ENCODE measurements around the gene NUP205. TPM values are rescaled to one million over a fixed set of nuclear protein-coding genes. Genes with fewer than 3 reads are reported as not detected.
A peak's percentile ranks its signal among the peaks of the same experiment; 100 is the strongest.

Gene NUP205
- total RNA-seq, 2 experiments from 2014 or later, result 140 to 145 TPM

DNA sequence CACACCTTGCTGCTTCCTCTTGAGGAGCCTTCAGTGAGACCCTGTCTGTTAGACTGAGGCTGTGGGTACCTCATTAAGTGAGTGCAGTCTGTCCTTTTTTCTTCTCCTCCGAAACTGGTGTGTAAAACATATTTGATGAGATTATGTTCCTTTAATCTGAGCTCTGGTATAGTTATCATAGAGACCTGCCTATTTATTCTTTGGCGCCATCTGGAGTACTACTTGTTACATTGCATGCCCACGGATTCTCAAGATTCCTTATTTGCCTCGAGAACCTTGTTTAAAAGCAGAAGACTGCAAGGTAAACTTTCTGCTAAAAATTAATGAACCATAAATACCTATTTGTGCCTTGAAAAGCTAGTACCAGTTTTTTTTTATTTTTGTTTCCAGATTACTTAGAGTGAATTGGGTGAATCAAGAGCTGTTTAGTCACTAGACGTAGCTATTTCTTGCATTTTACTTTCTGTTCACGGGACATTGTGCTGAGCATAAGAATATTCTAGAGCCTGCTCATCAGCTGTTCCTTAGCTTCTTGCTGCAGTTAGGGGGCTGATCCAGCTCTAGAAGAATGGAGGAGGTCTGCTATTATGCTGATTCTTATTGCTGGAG is 87.7 kb downstream of the NUP205 start:
- DNase-seq (peak; percentile 24), ATAC-seq (peak; percentile 80)
- CTCF ChIA-PET, result interaction anchor here (0.7 to 4.2 kb wide), 38 partner anchors 8 to 394 kb away, joined by 3 to 38 read pairs (median 4); partner anchors contain the start of gene STMP1
- no peaks in the 10 kb centered on the region for H3K9me3 Mint-ChIP-seq
- POLR2A ChIA-PET, result no interaction called here
- no peaks in the 10 kb centered on the region for H3K27me3 Mint-ChIP-seq
- no peak overlapping the region for H3K4me3 Mint-ChIP-seq
- H3K36me3 Mint-ChIP-seq (ENCODE audit: low read depth), result peaks cover 37% of the 10 kb centered on the region
- no peaks in the 10 kb centered on the region for H3K4me1 Mint-ChIP-seq (ENCODE audit: low read depth)
- TF ChIP-seq, protein P1, sequence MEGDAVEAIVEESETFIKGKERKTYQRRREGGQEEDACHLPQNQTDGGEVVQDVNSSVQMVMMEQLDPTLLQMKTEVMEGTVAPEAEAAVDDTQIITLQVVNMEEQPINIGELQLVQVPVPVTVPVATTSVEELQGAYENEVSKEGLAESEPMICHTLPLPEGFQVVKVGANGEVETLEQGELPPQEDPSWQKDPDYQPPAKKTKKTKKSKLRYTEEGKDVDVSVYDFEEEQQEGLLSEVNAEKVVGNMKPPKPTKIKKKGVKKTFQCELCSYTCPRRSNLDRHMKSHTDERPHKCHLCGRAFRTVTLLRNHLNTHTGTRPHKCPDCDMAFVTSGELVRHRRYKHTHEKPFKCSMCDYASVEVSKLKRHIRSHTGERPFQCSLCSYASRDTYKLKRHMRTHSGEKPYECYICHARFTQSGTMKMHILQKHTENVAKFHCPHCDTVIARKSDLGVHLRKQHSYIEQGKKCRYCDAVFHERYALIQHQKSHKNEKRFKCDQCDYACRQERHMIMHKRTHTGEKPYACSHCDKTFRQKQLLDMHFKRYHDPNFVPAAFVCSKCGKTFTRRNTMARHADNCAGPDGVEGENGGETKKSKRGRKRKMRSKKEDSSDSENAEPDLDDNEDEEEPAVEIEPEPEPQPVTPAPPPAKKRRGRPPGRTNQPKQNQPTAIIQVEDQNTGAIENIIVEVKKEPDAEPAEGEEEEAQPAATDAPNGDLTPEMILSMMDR (IDR thresholded peaks at IDR 0.05), result peak; percentile 77
- H3K27ac Mint-ChIP-seq, result no peak overlapping the region
- intact Hi-C loops (cut with micrococcal nuclease), result loop anchor here (1.0 to 10.0 kb wide), 2 partner anchors 131 to 364 kb away; partner anchors contain the start of gene CNOT4

DNA sequence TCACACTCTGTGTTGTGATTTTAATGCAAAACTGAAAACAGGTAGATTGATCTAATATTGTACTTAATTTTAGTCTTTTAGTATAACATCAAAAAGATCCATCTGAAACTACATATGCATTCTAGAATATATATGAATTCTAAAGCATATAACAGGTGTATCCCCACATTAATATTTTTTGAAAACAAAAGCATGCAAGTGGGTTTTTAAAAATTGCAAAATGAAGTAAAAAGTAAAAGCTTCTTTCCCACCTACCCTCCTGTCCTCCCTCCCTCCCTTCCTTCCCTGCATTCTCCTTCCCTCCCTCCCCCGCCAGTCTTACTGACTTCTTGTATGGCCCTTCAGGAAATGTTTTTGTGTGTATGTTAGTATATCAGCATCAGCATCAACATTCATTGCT is 90.0 kb downstream of the NUP205 start:
- no peak overlapping the region for H3K4me3 Mint-ChIP-seq
- H3K27ac Mint-ChIP-seq, result no peak overlapping the region

DNA sequence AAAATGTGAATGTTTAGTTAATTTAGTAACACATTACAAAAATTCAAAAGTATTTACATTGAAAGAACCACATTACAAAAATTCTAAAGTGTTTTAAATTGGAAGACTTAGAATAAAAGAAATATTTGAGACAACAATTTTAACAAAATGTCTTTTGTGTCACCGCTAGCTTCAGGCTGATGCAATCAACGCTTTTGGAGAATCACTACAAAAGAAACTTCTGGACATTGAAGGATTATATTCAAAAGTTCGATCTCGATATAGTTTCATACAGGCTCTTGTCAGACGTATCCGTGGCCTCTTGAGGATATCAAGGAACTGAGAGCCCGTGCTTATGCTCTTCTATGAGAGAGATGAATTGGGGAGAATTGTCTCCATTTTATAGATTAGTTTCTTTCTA is 90.5 kb downstream of the NUP205 start:
- DNase-seq (no peak), ATAC-seq (no peak)
- TF ChIP-seq, protein P1 (IDR thresholded peaks at IDR 0.05), result no peak
- Mint-ChIP-seq H3K36me3 (ENCODE audit: low read depth) (peaks cover 23% of the 10 kb centered on the region), H3K4me1 (ENCODE audit: low read depth) (no peaks in the 10 kb centered on the region), H3K27ac (no peak overlapping the region), H3K4me3 (no peak overlapping the region), H3K9me3 (no peaks in the 10 kb centered on the region), H3K27me3 (no peaks in the 10 kb centered on the region)
- ChIA-PET CTCF (no interaction called here), POLR2A (no interaction called here)
- intact Hi-C loops (cut with micrococcal nuclease), result loop anchor here (10.0 kb wide), 1 partner anchor 133 kb away; the partner anchor contains the start of gene CNOT4

More for the DNA sequence above, 90.0 kb downstream of the NUP205 start:
- no peaks in the 10 kb centered on the region for H3K4me1 Mint-ChIP-seq (ENCODE audit: low read depth)
- intact Hi-C loops (cut with micrococcal nuclease), result loop anchor here (10.0 kb wide), 1 partner anchor 133 kb away; the partner anchor contains the start of gene CNOT4
- DNase-seq, result no peak
- TF ChIP-seq, protein P1 (IDR thresholded peaks at IDR 0.05), result no peak
- ATAC-seq, result no peak
- H3K27me3 Mint-ChIP-seq, result no peaks in the 10 kb centered on the region
- CTCF ChIA-PET, result no interaction called here
- H3K9me3 Mint-ChIP-seq, result no peaks in the 10 kb centered on the region
- H3K36me3 Mint-ChIP-seq (ENCODE audit: low read depth), result peaks cover 26% of the 10 kb centered on the region
- POLR2A ChIA-PET, result no interaction called here

DNA sequence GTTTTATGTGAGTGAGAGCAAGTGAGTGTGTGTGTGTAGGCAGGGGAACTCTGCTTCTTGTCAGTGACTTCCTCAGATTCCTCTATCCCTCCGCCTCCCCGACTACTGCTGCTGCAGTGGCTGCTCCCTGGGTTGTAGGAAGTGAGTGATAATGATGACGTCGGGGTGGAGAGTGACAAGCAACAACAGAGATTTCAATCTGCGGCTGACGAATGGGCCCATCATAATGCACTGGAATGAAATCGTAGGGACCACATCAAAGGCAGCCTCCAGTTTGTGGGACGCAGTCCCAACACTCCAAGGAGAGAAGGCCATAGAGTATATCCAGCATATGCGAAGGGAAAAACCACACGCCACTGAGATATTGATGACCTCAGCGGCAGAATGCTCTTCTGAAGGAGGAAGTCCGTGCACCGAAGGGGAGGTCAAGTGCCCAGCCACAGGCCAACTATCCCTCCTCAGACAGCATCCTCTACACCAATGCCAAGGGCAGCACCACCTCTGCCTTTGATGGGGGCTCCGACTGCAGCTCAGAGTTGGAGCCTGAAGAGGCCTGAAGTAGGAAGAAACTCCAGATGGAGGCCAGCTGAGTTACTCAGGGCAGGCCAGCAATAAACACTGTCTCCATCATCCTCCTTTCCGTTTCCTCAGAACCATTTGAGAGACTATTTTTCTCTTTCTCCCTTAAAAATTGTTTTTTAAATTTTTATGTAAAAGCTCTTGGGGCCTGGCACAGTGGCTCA is 93.3 kb downstream of the NUP205 start:
- ATAC-seq (no peak), DNase-seq (no peak)
- no peaks in the 10 kb centered on the region for H3K27me3 Mint-ChIP-seq
- ChIA-PET POLR2A (interaction anchor here (0.5 to 1.1 kb wide), 2 partner anchors 21 to 250 kb away, joined by 3 read pairs; no protein-coding TSS in a partner anchor), CTCF (interaction anchor here (1.1 kb wide), 1 partner anchor 30 kb away, joined by 4 read pairs; no protein-coding TSS in a partner anchor)
- no peak overlapping the region for H3K4me3 Mint-ChIP-seq
- no peak overlapping the region for H3K27ac Mint-ChIP-seq
- no peaks in the 10 kb centered on the region for H3K9me3 Mint-ChIP-seq
- peaks cover 9% of the 10 kb centered on the region for H3K36me3 Mint-ChIP-seq (ENCODE audit: low read depth)
- no peaks in the 10 kb centered on the region for H3K4me1 Mint-ChIP-seq (ENCODE audit: low read depth)
- TF ChIP-seq, protein P1 (IDR thresholded peaks at IDR 0.05), result no peak
- intact Hi-C loops (cut with micrococcal nuclease), result no loop called here
